ENCODE results near the gene PPP2R2C. TPM values are rescaled to one million over a fixed set of nuclear protein-coding genes. Genes with fewer than 3 reads are reported as not detected.

PPP2R2C gene
- total RNA-seq = not detected

GRCh38 chr4:6472387-6473263 is at the start of gene PPP2R2C:
PPP2R2C (minus strand) TSS chr4:6472614; CDS start chr4:6472229, 385 bp downstream.
- ChIA-PET POLR2A (no interaction called here), CTCF (interaction anchor here (0.8 kb wide), 1 partner anchor 63 kb away, joined by 3 read pairs; no protein-coding TSS in a partner anchor)

DNA sequence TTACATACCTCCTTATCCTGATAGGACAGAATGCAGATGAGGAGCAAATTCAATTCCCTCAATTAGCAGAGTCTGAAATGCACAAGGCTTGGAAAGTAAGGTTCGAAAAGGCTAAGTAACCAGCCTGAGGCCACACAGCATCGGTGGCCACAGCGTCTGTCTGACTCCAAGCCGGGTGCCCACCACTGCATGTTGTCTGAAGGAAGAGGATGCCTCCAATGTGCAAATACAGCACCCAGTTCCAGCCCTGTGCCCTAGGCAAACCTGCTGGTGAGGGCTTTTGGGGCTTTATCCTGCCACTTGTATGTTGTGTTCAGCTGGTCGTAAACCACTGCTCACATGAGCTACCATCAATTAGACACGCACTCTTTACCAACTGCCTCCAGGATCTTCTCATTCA is 48.6 kb upstream of the PPP2R2C start:
- ChIA-PET CTCF (no interaction called here), POLR2A (no interaction called here)

GRCh38 chr4:6520051-6520636 is 47.7 kb upstream of the PPP2R2C start:
- ChIA-PET CTCF (no interaction called here), POLR2A (no interaction called here)

DNA sequence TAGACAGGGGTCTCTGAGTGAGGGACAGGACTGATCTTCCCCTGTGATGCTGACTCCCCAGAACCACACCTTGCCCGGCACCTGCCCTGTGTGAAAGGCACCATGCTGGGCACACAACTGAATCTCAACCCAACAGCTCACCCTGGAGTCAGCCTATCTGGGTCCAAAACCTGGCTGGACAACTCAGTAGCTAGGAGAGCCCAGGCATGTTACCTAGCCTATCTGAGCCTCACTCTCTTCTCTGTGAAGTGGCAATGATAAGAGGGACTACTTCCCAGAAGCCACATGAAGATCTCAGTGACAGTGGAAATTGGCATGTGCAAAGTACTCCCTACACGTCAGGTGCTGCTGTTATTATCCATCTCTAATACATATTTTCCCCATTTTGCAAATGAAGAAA is 44.8 kb upstream of the PPP2R2C start:
- ChIA-PET CTCF (no interaction called here), POLR2A (no interaction called here)

- ChIA-PET CTCF (no interaction called here), POLR2A (no interaction called here)
These were observed 44.3 kb upstream of the PPP2R2C start for GRCh38 chr4:6516762-6517161.

GRCh38 chr4:6516281-6516680 is 43.9 kb upstream of the PPP2R2C start:
- ChIA-PET POLR2A (no interaction called here), CTCF (no interaction called here)

GRCh38 chr4:6513678-6514077 is 41.3 kb upstream of the PPP2R2C start:
- CTCF ChIA-PET = no interaction called here

DNA sequence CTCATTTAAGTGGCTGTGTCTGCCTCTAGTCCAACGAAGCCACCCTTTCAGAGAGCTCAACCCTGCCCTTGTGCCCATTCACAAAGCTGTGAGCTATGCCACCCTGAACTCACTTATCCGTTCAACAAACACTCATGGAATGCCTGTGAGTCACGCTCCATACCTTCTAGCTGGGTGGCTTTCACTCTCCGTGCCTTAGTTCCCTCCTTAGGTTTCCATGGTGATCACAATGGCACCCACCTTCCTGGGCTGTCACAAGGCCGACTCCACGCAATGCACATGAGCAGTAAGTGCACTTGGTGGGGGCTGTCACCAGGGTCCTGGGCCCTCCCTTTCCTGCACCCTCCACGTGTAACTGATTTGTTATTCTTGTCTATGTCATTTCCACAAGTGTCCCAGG is 37.2 kb upstream of the PPP2R2C start:
- CTCF ChIA-PET = no interaction called here
- POLR2A ChIA-PET = no interaction called here

More at GRCh38 chr4:6513678-6514077, 41.3 kb upstream of the PPP2R2C start:
- POLR2A ChIA-PET = no interaction called here

DNA sequence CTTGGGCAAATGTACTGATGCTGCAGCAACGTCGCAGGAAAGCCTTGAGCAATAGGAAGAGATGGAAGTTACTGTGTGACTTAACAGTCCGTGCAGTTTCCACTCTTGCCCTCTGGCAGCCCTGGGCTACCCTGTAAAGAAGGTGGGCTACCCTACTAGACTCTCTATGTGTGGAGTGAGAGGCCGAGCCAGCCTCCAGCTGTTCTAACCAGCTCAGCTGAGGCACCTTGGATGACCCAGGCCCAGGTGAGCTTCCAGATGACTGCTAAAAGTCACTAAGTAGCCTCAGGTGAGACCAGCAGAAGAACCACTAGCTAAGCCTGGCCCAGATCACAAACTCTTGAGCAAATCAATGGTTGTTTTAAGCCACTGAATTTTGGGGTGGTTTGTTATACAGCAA is 34.9 kb upstream of the PPP2R2C start:
- ChIA-PET POLR2A (no interaction called here), CTCF (no interaction called here)

GRCh38 chr4:6506616-6507140 is 34.3 kb upstream of the PPP2R2C start:
- ChIA-PET POLR2A (no interaction called here), CTCF (no interaction called here)

GRCh38 chr4:6504900-6505496 is 32.6 kb upstream of the PPP2R2C start:
- CTCF ChIA-PET = no interaction called here
- POLR2A ChIA-PET = no interaction called here

DNA sequence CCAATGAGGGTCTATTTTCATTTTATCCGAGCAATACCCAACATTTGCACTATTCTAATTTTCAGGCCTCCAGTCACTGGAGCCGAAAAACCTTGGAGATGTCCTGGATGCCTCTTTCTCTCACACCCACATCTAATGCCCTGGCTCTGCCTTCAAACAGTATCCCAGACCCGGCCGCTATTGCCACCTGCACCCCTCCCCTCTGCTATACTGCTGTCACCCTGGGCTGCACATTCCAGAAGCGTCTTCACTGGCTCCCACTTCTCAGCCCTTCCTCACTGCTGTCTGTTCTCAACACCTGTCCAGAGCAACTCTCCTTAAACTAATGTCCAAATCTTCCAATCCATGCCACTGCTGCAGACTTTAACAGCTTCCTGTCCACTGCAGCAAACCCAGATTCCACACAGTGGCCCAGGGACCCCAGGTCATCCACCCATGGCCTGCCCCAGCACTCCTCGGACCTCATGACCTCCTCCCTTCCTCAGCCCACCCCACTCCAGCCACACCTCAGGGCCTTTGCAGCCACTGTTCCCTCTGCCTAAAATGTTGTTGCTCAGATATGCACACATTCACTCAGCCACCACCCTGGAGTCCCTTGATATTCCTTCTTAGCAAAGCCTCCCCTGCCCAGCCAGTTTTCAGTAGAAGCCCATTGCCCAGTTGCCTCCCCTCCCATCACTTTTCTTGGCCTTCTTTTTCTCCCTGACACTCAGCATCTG is 30.5 kb upstream of the PPP2R2C start:
- ChIA-PET POLR2A (no interaction called here), CTCF (no interaction called here)

DNA sequence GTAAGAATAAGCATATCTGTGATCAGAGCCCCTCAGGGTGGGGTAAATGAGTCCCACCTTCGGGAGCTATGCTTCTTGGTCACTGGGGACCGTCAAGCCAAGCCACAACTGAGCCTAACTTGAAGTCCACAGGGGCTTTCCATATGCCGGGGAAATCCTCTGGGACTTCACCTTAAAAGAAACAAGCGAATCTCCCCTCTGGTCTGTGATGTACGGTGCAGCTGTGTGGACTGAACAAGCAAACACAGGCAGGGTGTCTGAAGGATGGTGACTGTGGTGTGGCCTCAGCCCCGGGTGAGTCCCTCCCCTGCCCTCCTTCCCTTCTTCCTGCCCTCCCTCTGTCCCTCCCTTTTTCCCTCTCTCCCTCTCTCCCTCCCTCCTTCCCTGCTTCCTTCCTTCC is 29.7 kb upstream of the PPP2R2C start:
- ChIA-PET POLR2A (no interaction called here), CTCF (no interaction called here)

GRCh38 chr4:6501171-6501570 is 28.8 kb upstream of the PPP2R2C start:
- CTCF ChIA-PET = no interaction called here

GRCh38 chr4:6500481-6501140 is 28.2 kb upstream of the PPP2R2C start:
- POLR2A ChIA-PET = no interaction called here
- CTCF ChIA-PET = no interaction called here

More at GRCh38 chr4:6501171-6501570, 28.8 kb upstream of the PPP2R2C start:
- POLR2A ChIA-PET = no interaction called here

GRCh38 chr4:6499238-6499600 is 26.8 kb upstream of the PPP2R2C start:
- ChIA-PET CTCF (no interaction called here), POLR2A (no interaction called here)

- ChIA-PET CTCF (no interaction called here), POLR2A (no interaction called here)
These were observed 26.3 kb upstream of the PPP2R2C start for GRCh38 chr4:6498511-6499237.

DNA sequence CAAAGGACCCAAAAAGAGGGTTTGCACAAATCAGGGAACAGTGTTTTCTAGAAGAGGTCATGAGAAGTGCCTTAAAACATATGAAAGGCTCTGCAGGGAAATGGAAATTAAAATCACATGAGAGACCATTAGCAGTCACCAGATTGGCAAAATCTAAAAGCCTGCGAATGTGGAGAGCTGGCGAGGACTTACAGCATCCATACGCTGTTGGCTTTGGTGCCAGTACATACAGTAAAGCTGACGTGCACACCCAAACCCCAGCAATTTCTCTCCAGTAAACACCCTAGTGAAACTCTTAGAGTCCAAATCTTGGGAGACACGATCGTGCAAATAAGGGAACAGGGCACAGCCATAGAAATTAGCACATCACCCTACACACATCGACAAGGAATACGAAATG is 25.4 kb upstream of the PPP2R2C start:
- CTCF ChIA-PET = no interaction called here
- POLR2A ChIA-PET = no interaction called here

GRCh38 chr4:6495736-6496135 is 23.3 kb upstream of the PPP2R2C start:
- ChIA-PET POLR2A (no interaction called here), CTCF (no interaction called here)

- POLR2A ChIA-PET = no interaction called here
- CTCF ChIA-PET = no interaction called here
These were observed 22.8 kb upstream of the PPP2R2C start for GRCh38 chr4:6495296-6495590.
